Superior temporal gyrus (tissue), 1 donor: Measurements from ENCODE around the gene FCER1A.

ENCODE experiments used
- DNase-seq: peaks from one replicate; pipeline ENCODE4 v3.0.0-alpha.2; 2016; ENCODE audit errors: extremely low spot score

Gene FCER1A

GRCh38 chr1:159352436-159352835, 50.3 kb downstream of the FCER1A start:
- DNase-seq, result no peak
